ENCODE results near the gene ZNF506. TPM values are rescaled to one million over a fixed set of nuclear protein-coding genes. Genes with fewer than 3 reads are reported as not detected.

ZNF506 gene
- total and polyA plus RNA-seq, 2 experiments from 2014 or later = 26.0 to 42.1 TPM

DNA sequence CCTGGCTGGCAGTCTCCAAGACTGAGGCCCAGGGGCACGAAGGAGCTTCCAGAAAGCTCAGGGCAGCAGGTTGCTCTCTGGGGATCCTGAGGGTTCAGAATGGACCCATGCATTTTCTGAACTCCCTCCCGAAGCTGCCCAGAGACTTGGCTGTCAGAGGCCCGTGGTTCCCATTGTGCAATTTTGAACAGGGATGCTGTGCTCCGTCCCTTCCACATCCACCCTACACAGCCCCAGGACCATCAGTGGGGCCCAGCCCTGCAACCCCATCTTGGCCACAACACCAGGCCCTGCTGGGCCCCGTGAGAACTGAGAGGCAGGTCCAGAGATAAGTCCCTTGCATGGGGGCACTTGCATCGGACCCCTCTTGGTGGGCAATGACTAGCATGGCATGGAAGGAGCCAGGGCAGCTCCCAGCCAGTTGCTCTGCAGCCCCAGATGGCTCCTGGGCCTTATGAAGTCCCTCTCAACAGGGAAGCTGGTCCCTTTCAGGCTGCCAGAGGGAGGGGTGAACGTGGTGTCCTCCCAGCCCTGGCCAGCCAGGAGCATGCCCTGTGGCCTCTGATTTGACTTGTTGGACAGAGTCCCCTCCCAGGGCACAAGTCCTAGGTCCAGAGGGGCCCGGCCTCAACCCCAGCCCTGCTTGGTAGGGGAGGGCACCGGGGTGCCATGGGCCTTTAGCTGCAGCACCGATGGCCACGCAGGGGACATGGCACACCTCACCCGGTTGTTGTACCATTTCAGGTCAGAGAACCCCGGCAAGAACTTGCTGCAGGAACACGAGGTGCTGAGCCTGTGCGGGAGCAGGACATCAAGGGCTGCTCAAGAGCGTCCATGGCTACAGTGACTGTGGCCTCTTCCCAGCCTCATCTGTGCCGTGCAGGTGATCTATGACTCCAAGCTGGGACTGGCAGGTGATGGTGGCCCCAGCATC is 71.4 kb downstream of the ZNF506 start (continued):
- TF ChIP-seq, protein P1, sequence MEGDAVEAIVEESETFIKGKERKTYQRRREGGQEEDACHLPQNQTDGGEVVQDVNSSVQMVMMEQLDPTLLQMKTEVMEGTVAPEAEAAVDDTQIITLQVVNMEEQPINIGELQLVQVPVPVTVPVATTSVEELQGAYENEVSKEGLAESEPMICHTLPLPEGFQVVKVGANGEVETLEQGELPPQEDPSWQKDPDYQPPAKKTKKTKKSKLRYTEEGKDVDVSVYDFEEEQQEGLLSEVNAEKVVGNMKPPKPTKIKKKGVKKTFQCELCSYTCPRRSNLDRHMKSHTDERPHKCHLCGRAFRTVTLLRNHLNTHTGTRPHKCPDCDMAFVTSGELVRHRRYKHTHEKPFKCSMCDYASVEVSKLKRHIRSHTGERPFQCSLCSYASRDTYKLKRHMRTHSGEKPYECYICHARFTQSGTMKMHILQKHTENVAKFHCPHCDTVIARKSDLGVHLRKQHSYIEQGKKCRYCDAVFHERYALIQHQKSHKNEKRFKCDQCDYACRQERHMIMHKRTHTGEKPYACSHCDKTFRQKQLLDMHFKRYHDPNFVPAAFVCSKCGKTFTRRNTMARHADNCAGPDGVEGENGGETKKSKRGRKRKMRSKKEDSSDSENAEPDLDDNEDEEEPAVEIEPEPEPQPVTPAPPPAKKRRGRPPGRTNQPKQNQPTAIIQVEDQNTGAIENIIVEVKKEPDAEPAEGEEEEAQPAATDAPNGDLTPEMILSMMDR (conservative IDR thresholded peaks at IDR 0.05; ENCODE audit: low read depth in 2 of 2) = no peak
- no peak for TF ChIP-seq ZNF331 (CRISPR knock-in tag; IDR thresholded peaks at IDR 0.05; ENCODE audit: low read depth)
- TF ChIP-seq, protein P2, sequence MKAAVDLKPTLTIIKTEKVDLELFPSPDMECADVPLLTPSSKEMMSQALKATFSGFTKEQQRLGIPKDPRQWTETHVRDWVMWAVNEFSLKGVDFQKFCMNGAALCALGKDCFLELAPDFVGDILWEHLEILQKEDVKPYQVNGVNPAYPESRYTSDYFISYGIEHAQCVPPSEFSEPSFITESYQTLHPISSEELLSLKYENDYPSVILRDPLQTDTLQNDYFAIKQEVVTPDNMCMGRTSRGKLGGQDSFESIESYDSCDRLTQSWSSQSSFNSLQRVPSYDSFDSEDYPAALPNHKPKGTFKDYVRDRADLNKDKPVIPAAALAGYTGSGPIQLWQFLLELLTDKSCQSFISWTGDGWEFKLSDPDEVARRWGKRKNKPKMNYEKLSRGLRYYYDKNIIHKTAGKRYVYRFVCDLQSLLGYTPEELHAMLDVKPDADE (IDR thresholded peaks at IDR 0.05) = no peak
- TF ChIP-seq STAT1 (IDR thresholded peaks at IDR 0.05; ENCODE audit: unreplicated experiment) = no peak
- no peak for TF ChIP-seq JUNB (IDR thresholded peaks at IDR 0.05; ENCODE audit: unreplicated experiment)
- TF ChIP-seq EZH2 (IDR thresholded peaks at IDR 0.05; ENCODE audit: low read depth, unreplicated experiment) = no peak

DNA sequence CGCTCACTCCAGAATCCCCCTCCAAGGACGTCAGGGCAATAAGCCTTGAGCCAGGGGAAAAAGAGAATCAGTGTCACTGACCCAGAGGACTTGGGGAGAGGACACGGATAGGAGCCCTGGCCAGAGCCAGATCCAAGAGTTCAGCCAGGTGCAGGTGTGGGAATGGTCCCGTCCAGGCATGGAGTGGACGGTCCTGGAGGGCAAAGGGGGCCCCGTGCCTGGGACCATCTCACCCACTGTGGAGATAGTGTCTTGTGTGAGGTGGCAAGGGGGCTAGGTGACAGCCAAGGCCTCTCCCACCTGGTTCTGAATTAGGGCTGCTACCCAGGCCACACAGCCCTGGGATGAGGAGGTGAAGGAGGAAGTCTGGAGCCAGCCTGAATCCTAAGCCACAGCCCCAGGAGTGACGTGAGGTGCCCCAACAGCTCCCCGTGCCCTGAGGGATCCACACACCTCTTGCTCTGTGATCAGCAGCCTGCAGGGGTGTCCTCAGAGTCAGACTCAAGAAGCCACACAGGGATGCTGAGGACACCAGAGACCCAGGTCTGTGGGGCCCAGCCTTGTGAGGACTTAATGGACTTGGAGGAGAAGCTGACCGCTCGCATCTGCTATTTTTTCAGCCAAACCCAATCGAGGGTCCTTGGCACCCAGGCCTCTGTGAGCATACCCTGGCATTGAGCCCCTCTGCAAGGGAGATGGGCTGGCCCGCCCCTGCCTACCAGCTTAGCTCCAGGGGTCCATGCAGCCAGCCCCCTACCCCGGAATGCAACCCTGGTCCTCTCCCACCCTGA is 72.2 kb downstream of the ZNF506 start:
- ATAC-seq = no peak
- H3K79me2 ChIP-seq (replicated peaks; ENCODE audit: insufficient read depth) = no peaks in the 10 kb centered on the region
- TF ChIP-seq NANOG (IDR thresholded peaks at IDR 0.05; ENCODE audit: borderline replicate concordance) (no peak), ZNF114 (CRISPR knock-in tag; IDR thresholded peaks at IDR 0.05) (no peak), POLR2AphosphoS5 (IDR thresholded peaks at IDR 0.05; ENCODE audit: low read depth) (no peak), EZH2phosphoT487 (IDR thresholded peaks at IDR 0.05; ENCODE audit: unreplicated experiment) (no peak), ZNF331 (CRISPR knock-in tag; IDR thresholded peaks at IDR 0.05; ENCODE audit: low read depth) (no peak), EZH2 (IDR thresholded peaks at IDR 0.05; ENCODE audit: low read depth, unreplicated experiment) (no peak)
- TF ChIP-seq, protein P2 (IDR thresholded peaks at IDR 0.05) = no peak
- TF ChIP-seq, protein P3, sequence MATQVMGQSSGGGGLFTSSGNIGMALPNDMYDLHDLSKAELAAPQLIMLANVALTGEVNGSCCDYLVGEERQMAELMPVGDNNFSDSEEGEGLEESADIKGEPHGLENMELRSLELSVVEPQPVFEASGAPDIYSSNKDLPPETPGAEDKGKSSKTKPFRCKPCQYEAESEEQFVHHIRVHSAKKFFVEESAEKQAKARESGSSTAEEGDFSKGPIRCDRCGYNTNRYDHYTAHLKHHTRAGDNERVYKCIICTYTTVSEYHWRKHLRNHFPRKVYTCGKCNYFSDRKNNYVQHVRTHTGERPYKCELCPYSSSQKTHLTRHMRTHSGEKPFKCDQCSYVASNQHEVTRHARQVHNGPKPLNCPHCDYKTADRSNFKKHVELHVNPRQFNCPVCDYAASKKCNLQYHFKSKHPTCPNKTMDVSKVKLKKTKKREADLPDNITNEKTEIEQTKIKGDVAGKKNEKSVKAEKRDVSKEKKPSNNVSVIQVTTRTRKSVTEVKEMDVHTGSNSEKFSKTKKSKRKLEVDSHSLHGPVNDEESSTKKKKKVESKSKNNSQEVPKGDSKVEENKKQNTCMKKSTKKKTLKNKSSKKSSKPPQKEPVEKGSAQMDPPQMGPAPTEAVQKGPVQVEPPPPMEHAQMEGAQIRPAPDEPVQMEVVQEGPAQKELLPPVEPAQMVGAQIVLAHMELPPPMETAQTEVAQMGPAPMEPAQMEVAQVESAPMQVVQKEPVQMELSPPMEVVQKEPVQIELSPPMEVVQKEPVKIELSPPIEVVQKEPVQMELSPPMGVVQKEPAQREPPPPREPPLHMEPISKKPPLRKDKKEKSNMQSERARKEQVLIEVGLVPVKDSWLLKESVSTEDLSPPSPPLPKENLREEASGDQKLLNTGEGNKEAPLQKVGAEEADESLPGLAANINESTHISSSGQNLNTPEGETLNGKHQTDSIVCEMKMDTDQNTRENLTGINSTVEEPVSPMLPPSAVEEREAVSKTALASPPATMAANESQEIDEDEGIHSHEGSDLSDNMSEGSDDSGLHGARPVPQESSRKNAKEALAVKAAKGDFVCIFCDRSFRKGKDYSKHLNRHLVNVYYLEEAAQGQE (IDR thresholded peaks at IDR 0.05; ENCODE audit: unreplicated experiment) = no peak
- TF ChIP-seq, protein P1 (conservative IDR thresholded peaks at IDR 0.05; ENCODE audit: low read depth in 2 of 2) = no peak

More for the DNA sequence above, 72.2 kb downstream of the ZNF506 start:
- Histone ChIP-seq H3K4me1 (ENCODE audit: insufficient read depth) (no peaks in the 10 kb centered on the region), H3K36me3 (ENCODE audit: insufficient read depth) (no peaks in the 10 kb centered on the region), H3K9me2 (ENCODE audit: insufficient read depth) (0 out of 2 replicates have a peak, but pooled peaks cover 2% of the 10 kb centered on the region), H2AFZ (no peak overlapping the region), H4K20me1 (replicated peaks; ENCODE audit: insufficient read depth) (no peaks in the 10 kb centered on the region), H3K27ac (ENCODE audit: low read depth) (no peak overlapping the region), H3F3A (replicated peaks; ENCODE audit: low read depth) (no peaks in the 10 kb centered on the region), H3K4me3 (no peak overlapping the region), H3K27me3 (ENCODE audit: insufficient read depth) (no peaks in the 10 kb centered on the region), H3K4me2 (no peak overlapping the region)
- peaks cover 6% of the 10 kb centered on the region for H3K27me3 Mint-ChIP-seq (ENCODE audit: insufficient read depth, low read depth, poor library complexity)
- peaks cover 8% of the 10 kb centered on the region for H3K9me3 Mint-ChIP-seq
- no peak overlapping the region for H3K27ac Mint-ChIP-seq
- DNase-seq (ENCODE audit: low spot score) = no peak
- peaks cover 2% of the 10 kb centered on the region; the same call in 1 of the 3 replicates for H3K36me3 Mint-ChIP-seq (ENCODE audit: low read depth)
- H3K4me1 Mint-ChIP-seq = no peaks in the 10 kb centered on the region
- H3K4me3 Mint-ChIP-seq = no peak overlapping the region

All from GM23338 (cell line).